Prostate gland (tissue), 2 donors: ENCODE data around the gene PSG2.
"Not testable (repeated sequence)": the region's sequence is repeated elsewhere in the genome, so short reads cannot be mapped to it uniquely, and the experiment has no call there.

ENCODE experiments used
- CTCF ChIP-seq, 4 experiments: fragments of 200-600 bp in 2 of 4; fragments of 450-650 bp in 2 of 4; sonication (generic) in 2 of 4; IDR thresholded peaks; 1 replicate in 3 of 4; 2 replicates in 1 of 4; pipeline ENCODE4 v1.5.1; 2016 to 2019; ENCODE audit warnings: antibody characterized with exemption in 4 of 4, mild to moderate bottlenecking in 2 of 4, moderate library complexity in 2 of 4
- POLR2A ChIP-seq: fragments of 450-650 bp; IDR thresholded peaks from one replicate; pipeline ENCODE4 v1.6.1; 2016; ENCODE audit warnings: antibody characterized with exemption, mild to moderate bottlenecking
- POLR2AphosphoS5 ChIP-seq: sonication (generic); formaldehyde crosslinking; IDR thresholded peaks from one replicate; pipeline ENCODE4 v1.6.1; 2017; ENCODE audit warnings: antibody characterized with exemption

GRCh38 chr19:43129197-43129596 lies 46.7 kb upstream of the PSG2 start:
- peak; percentile 13 for TF ChIP-seq POLR2AphosphoS5
- peak in 1 of 4 experiments; percentile 25 for TF ChIP-seq CTCF (IDR thresholded peaks at IDR 0.05)
- TF ChIP-seq POLR2A = not testable (repeated sequence)
